Ovary (tissue), 9 donors: ENCODE data around the gene CYP2C9. TPM values are rescaled to one million over a fixed set of nuclear protein-coding genes. Genes with fewer than 3 reads are reported as not detected.

Experiments used
- DNase-seq, 5 donors: peaks; one replicate each; pipeline ENCODE4 v3.0.0-alpha.2; 2019 to 2020
- H3K27ac ChIP-seq, 2 donors: fragments of 200-600 bp; one replicate each; pipeline versions ENCODE4 v1.5.1 to v1.8.0; 2019 to 2022
- H3K27me3 ChIP-seq: fragments of 200-600 bp; one replicate; pipeline ENCODE4 v1.8.0; 2022
- H3K36me3 ChIP-seq: fragments of 200-600 bp; sonication (generic); one replicate; pipeline ENCODE4 v1.5.1; 2019
- H3K4me1 ChIP-seq: one replicate; pipeline ENCODE4 v1.8.1; 2013; ENCODE audit warnings: mild to moderate bottlenecking, moderate library complexity; ENCODE audit not compliant: insufficient read depth
- H3K4me3 ChIP-seq: fragments of 200-600 bp; sonication (generic); one replicate; pipeline ENCODE4 v1.5.1; 2017
- H3K9me3 ChIP-seq, 2 donors: fragments of 200-600 bp in 1 of 2; sonication (generic) in 1 of 2; one replicate each; pipeline versions ENCODE4 v1.5.1 to v1.8.1; 2013 to 2019; ENCODE audit warnings: mild to moderate bottlenecking in 1 of 2, moderate library complexity in 1 of 2
- EP300 ChIP-seq: sonication (generic); formaldehyde crosslinking; IDR thresholded peaks from one replicate; pipeline ENCODE4 v1.6.1; 2017; ENCODE audit warnings: antibody characterized with exemption
- POLR2A ChIP-seq: fragments of 450-650 bp; IDR thresholded peaks from one replicate; pipeline ENCODE4 v1.6.1; 2017; ENCODE audit warnings: antibody characterized with exemption, mild to moderate bottlenecking, moderate library complexity
- WGBS, 3 donors: extraction: QIAGEN DNeasy Blood & Tissue Kit in 1 of 3; methylation state at CpG; one replicate each; pipeline versions ENCODE4 v1.1.5 to v1.1.7; 2013 to 2017; 5-methylcytosine and 5-hydroxymethylcytosine counted together
- intact Hi-C, 4 donors: fragments of 100-400 bp; cut with DNase I; formaldehyde crosslinking; loops; one replicate each; pipeline versions ENCODE4 v1.11.0 to v1.15.1; 2022 to 2023
- polyA plus RNA-seq, 2 donors: library from polyadenylated mRNA; stranded (reverse); fragments of 200-250 nt in 1 of 2; fragments of 350-450 nt in 1 of 2; fragmentation: Illumina TruSeq in 1 of 2; extraction: RNeasy Lipid Tissue Mini Kit (QIAGEN cat#74804) in 1 of 2; gene quantifications; one replicate each; pipeline ENCODE4 v1.2.3, GENCODE V29; 2013 to 2014
- small RNA-seq: library from RNA; depleted of rRNA; stranded (forward); fragments of <200 nt; gene quantifications from one replicate; pipeline ENCODE3, GENCODE V24; 2016
- total RNA-seq, 7 donors: library from RNA; depleted of rRNA in 2 of 7; stranded (reverse); fragments of >200 nt in 2 of 7; fragmentation: NEBNext Ultra II Directional in 3 of 7; extraction: Animal tissue kit (Norgen Biotek cat#: 25700) in 3 of 7; gene quantifications; one replicate each; pipeline versions ENCODE4 v1.1.0 to v1.2.4, GENCODE V29; 2016 to 2023
- TF ChIP-seq, protein P1 (sequence below), 3 donors: fragments of 450-650 bp in 2 of 3; fragments of 200-600 bp in 1 of 3; IDR thresholded peaks; one replicate each; pipeline versions ENCODE4 v1.5.1 to v1.8.0; 2016 to 2022; ENCODE audit warnings: antibody characterized with exemption in 3 of 3, mild to moderate bottlenecking in 1 of 3
- donor health status: DM: no; HTN: no; CAD: no; lungs with moderate emphysema.
- donor health status: DM: no; HTN: no; CAD: no.
- donor health status: Bipolar disorder and iron deficiency.
- donor health status: DM: yes; HTN: yes; CAD: no.
- donor health status: DM: no; HTN: no; CAD: no.
- donor health status: DM: yes; HTN: yes; CAD: no.

The CYP2C9 gene
- total and polyA plus RNA-seq, 9 donors: 0.20 to 2.3 (median 0.51) TPM; not detected in 5

- 83 to 94% (median 88%) methylated on average over 4 of the region's 4 CpGs for WGBS, 3 donors
- H3K4me3 ChIP-seq: no peak overlapping the region
- no peak for DNase-seq
- intact Hi-C loops: no loop called here
- no peaks in the 10 kb centered on the region for H3K9me3 ChIP-seq
- H3K4me1 ChIP-seq: no peaks in the 10 kb centered on the region
- no peaks in the 10 kb centered on the region for H3K36me3 ChIP-seq
- no peaks in the 10 kb centered on the region for H3K27me3 ChIP-seq
- TF ChIP-seq POLR2A: no peak
- no peak overlapping the region for H3K27ac ChIP-seq
These were observed 95.9 kb downstream of the CYP2C9 start for GRCh38 chr10:95034401-95034800.

- WGBS, 3 donors: 43 to 58% (median 49%) methylated on average over 4 of the region's 4 CpGs
These were observed 97.2 kb downstream of the CYP2C9 start for GRCh38 chr10:95035332-95036295.

GRCh38 chr10:95039281-95039680 is 100.8 kb downstream of the CYP2C9 start:
- Histone ChIP-seq H3K27ac (no peak overlapping the region), H3K4me3 (no peak overlapping the region), H3K27me3 (no peaks in the 10 kb centered on the region), H3K36me3 (no peaks in the 10 kb centered on the region), H3K9me3 (no peaks in the 10 kb centered on the region), H3K4me1 (no peaks in the 10 kb centered on the region)
- no peak for DNase-seq
- 68 to 87% (median 73%) methylated on average over 2 of the region's 2 CpGs for WGBS, 3 donors
- intact Hi-C loops: no loop called here
- TF ChIP-seq, protein P1, sequence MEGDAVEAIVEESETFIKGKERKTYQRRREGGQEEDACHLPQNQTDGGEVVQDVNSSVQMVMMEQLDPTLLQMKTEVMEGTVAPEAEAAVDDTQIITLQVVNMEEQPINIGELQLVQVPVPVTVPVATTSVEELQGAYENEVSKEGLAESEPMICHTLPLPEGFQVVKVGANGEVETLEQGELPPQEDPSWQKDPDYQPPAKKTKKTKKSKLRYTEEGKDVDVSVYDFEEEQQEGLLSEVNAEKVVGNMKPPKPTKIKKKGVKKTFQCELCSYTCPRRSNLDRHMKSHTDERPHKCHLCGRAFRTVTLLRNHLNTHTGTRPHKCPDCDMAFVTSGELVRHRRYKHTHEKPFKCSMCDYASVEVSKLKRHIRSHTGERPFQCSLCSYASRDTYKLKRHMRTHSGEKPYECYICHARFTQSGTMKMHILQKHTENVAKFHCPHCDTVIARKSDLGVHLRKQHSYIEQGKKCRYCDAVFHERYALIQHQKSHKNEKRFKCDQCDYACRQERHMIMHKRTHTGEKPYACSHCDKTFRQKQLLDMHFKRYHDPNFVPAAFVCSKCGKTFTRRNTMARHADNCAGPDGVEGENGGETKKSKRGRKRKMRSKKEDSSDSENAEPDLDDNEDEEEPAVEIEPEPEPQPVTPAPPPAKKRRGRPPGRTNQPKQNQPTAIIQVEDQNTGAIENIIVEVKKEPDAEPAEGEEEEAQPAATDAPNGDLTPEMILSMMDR (IDR thresholded peaks at IDR 0.05): no peak
- no peak for TF ChIP-seq EP300
- no peak for TF ChIP-seq POLR2A

More at GRCh38 chr10:95035332-95036295, 97.2 kb downstream of the CYP2C9 start:
- Histone ChIP-seq H3K4me1 (no peaks in the 10 kb centered on the region), H3K4me3 (no peak overlapping the region), H3K27me3 (no peaks in the 10 kb centered on the region), H3K36me3 (no peaks in the 10 kb centered on the region), H3K9me3 (no peaks in the 10 kb centered on the region), H3K27ac (no peak overlapping the region)
- no peak for TF ChIP-seq EP300
- TF ChIP-seq POLR2A: no peak
- TF ChIP-seq, protein P1 (IDR thresholded peaks at IDR 0.05): no peak
- DNase-seq: no peak
- intact Hi-C loops: no loop called here

Small RNA genes within 50 kb of the gene (small RNA-seq; reads per million reads assigned to genes)
- not detected for gene CYP2C60P

Other genes starting within 250 kb of the CYP2C9 start
- gene CYP2C19, start 176.0 kb upstream of the CYP2C9 start, total RNA-seq: under 1 TPM in 1 of 7 donors, not detected in 6; 0.15 TPM
- not detected for gene CYP2C19, start 176.0 kb upstream of the CYP2C9 start, polyA plus RNA-seq
- 1 to 10 TPM in 1 of 7 donors, under 1 TPM in 5, not detected in 1; 0.23 to 4.3 (median 0.49) TPM for gene CYP2C8, start 130.8 kb downstream of the CYP2C9 start, total RNA-seq
- under 1 TPM; 0.12 to 0.80 TPM for gene CYP2C8, start 130.8 kb downstream of the CYP2C9 start, polyA plus RNA-seq